Nephron progenitor cell (in vitro differentiated cells): ENCODE data around the gene CYB5R3.
A peak's percentile ranks its signal among the peaks of the same experiment; 100 is the strongest.

ENCODE experiments used
- DNase-seq: peaks from one replicate; pipeline ENCODE4 v3.0.0; 2021
- H3K27ac Mint-ChIP-seq: 2 replicates; pipeline ENCODE4 v1.8.0; 2021; ENCODE audit warnings: mild to moderate bottlenecking, moderate library complexity, mixed read lengths
- H3K27me3 Mint-ChIP-seq: 2 replicates; pipeline ENCODE4 v1.8.0; 2021; ENCODE audit warnings: mild to moderate bottlenecking, low read depth, mixed read lengths; ENCODE audit not compliant: poor library complexity
- H3K36me3 Mint-ChIP-seq: 2 replicates; pipeline ENCODE4 v1.8.0; 2021; ENCODE audit warnings: low read depth, mixed read lengths
- H3K4me1 Mint-ChIP-seq: 2 replicates; pipeline ENCODE4 v1.8.0; 2021; ENCODE audit warnings: mixed read lengths
- H3K4me3 Mint-ChIP-seq: 2 replicates; pipeline ENCODE4 v1.8.0; 2021; ENCODE audit warnings: mild to moderate bottlenecking, moderate library complexity, mixed read lengths
- H3K9me3 Mint-ChIP-seq: 2 replicates; pipeline ENCODE4 v1.8.0; 2021; ENCODE audit warnings: mild to moderate bottlenecking, moderate library complexity, mixed read lengths
- CTCF ChIP-seq: fragments of 200-600 bp; sonication (generic); IDR thresholded peaks from 2 replicates; pipeline ENCODE4 v1.5.0; 2021; ENCODE audit warnings: antibody characterized with exemption

CYB5R3 gene

GRCh38 chr22:42693055-42693762 is 44.0 kb upstream of the CYB5R3 start:
- no peak overlapping the region for H3K4me3 Mint-ChIP-seq
- no peak overlapping the region for H3K27ac Mint-ChIP-seq
- no peaks in the 10 kb centered on the region for H3K36me3 Mint-ChIP-seq
- H3K27me3 Mint-ChIP-seq, result no peaks in the 10 kb centered on the region
- no peak for DNase-seq
- peaks cover 37% of the 10 kb centered on the region for H3K4me1 Mint-ChIP-seq
- H3K9me3 Mint-ChIP-seq, result no peaks in the 10 kb centered on the region
- TF ChIP-seq CTCF, result no peak

DNA sequence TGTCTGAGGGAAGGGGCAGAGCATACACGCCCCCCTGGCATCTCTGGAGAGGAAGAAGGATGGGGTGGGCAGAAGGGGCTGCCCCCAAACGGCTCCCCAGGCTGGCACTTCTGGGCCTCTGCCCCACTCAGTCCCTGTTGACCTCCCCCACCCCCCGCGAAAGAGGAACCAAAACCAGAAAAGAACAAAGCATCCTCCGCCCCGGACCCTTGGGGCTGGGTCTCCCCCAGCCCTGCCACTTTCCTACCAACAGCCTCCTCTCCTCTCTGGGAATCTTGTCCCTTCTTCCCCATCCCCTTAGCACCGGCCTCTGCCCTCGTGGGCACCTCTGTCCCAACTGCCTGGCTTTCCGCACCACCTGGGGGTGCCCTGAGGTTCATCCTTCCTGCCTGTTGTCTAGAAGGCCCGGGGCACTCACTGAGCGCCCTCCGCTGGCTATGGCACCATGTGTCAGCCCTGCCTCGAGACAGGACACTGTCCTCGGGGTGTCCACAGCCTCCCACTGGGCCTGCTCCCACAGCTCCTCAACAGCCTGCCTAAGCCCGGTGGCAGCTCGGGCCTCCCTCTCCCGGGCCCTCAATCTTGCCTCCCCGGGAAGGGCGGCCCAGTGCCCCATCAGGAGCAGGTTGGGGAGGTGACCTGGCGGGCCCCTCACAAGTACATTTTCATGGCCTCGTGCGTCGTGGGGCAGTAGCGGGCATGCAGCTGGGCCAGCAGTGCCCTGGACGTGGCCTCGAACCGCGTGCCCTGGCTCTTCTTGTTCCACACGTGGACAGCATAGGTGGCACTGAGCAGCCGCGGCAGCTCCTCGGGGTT is 43.3 kb upstream of the CYB5R3 start:
- H3K27me3 Mint-ChIP-seq, result no peaks in the 10 kb centered on the region
- TF ChIP-seq CTCF, result no peak
- no peak overlapping the region for H3K4me3 Mint-ChIP-seq
- no peak overlapping the region for H3K27ac Mint-ChIP-seq
- peaks cover 42% of the 10 kb centered on the region for H3K4me1 Mint-ChIP-seq
- DNase-seq, result no peak
- H3K9me3 Mint-ChIP-seq, result no peaks in the 10 kb centered on the region
- H3K36me3 Mint-ChIP-seq, result no peaks in the 10 kb centered on the region

DNA sequence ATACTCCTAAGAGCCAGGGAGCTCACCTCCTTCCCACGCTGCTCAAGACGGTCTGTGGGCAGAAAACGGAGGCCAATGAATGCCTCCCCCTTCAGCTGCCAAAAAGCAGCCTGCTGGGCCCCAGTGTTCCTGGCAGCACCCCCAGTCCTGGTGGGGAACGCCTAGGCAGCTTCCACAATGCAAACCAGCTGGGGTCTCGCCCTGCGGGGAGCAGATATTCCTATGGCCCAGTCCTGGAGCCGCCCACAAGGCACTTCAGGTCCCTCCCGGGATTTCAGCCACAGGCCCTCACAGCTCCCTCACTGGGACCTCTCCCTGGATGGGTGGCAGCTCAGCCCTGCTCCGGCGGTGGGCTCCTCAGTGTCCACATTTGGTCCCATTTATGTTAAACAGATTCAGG is 42.2 kb upstream of the CYB5R3 start:
- H3K36me3 Mint-ChIP-seq, result no peaks in the 10 kb centered on the region
- no peaks in the 10 kb centered on the region for H3K27me3 Mint-ChIP-seq
- H3K4me3 Mint-ChIP-seq, result no peak overlapping the region
- H3K4me1 Mint-ChIP-seq, result peaks cover 40% of the 10 kb centered on the region
- no peak for TF ChIP-seq CTCF
- no peak for DNase-seq
- no peak overlapping the region for H3K27ac Mint-ChIP-seq
- no peaks in the 10 kb centered on the region for H3K9me3 Mint-ChIP-seq

DNA sequence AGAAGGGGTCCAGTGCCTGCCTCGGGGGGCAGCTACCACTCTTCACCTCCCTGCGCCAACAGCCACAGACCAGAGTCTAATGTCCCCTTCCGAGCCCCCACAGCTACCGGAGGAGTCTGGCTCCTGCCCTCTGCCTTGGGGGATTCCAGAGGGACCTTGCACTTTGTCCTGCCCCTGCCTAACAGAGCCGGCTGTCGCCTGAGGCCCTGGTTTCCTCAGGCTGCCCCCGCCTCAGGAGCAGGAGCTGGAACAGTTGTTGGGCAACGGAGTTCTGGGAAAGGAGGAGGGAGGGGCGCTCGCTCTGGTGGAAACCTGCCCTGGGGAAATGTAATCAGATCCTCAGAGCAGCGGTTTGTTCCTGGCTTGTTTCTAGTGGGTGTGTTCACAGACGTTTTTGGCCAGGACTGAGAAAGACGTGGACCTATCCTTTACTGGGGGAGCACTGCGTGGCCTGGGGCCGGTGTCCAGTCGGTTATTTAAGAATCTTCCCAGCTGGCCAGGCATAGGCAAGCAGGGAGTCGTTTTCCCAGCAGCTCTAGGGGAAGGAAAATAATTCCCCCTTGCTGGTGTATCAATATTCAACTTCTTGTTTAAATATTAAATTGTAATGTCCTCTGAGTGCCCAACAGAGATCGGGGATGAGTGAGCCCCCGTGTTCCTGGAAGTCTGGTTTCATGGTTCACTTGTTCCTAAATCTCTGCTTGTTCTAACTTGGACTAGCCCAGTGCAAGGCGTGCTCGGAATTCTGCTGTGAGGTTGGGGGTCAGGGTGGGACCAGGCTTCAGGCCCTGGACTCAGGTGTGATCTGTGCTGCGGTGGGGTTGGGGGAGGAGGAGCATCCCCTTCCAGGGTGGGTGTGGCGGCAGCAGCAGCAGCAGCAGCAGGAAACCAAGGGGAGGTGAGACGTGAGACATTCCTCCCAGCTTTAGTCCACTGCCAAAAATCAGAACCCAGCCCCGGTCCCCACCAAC is 39.3 kb upstream of the CYB5R3 start:
- H3K4me1 Mint-ChIP-seq, result peaks cover 45% of the 10 kb centered on the region
- H3K4me3 Mint-ChIP-seq, result peak overlapping the region; percentile 63
- no peaks in the 10 kb centered on the region for H3K9me3 Mint-ChIP-seq
- H3K27me3 Mint-ChIP-seq, result no peaks in the 10 kb centered on the region
- H3K36me3 Mint-ChIP-seq, result no peaks in the 10 kb centered on the region
- H3K27ac Mint-ChIP-seq, result peak overlapping the region; percentile 97
- TF ChIP-seq CTCF, result no peak
- DNase-seq, result peak; percentile 78

- DNase-seq, result no peak
- peaks cover 56% of the 10 kb centered on the region for H3K4me1 Mint-ChIP-seq
- no peak overlapping the region for H3K4me3 Mint-ChIP-seq
- no peaks in the 10 kb centered on the region for H3K9me3 Mint-ChIP-seq
- no peak for TF ChIP-seq CTCF
- peak overlapping the region; percentile 30 for H3K27ac Mint-ChIP-seq
- H3K27me3 Mint-ChIP-seq, result peaks cover under 1% of the 10 kb centered on the region
- H3K36me3 Mint-ChIP-seq, result no peaks in the 10 kb centered on the region
These were observed 37.7 kb upstream of the CYB5R3 start for GRCh38 chr22:42686756-42687491.
